Nephron progenitor cell (in vitro differentiated cells): ENCODE measurements around the gene SLC2A1.

Experiments used
- DNase-seq: peaks from one replicate; pipeline ENCODE4 v3.0.0; 2021
- H3K27ac Mint-ChIP-seq: 2 replicates; pipeline ENCODE4 v1.8.0; 2021; ENCODE audit warnings: mild to moderate bottlenecking, moderate library complexity, mixed read lengths
- H3K27me3 Mint-ChIP-seq: 2 replicates; pipeline ENCODE4 v1.8.0; 2021; ENCODE audit warnings: mild to moderate bottlenecking, low read depth, mixed read lengths; ENCODE audit not compliant: poor library complexity
- H3K36me3 Mint-ChIP-seq: 2 replicates; pipeline ENCODE4 v1.8.0; 2021; ENCODE audit warnings: low read depth, mixed read lengths
- H3K4me1 Mint-ChIP-seq: 2 replicates; pipeline ENCODE4 v1.8.0; 2021; ENCODE audit warnings: mixed read lengths
- H3K4me3 Mint-ChIP-seq: 2 replicates; pipeline ENCODE4 v1.8.0; 2021; ENCODE audit warnings: mild to moderate bottlenecking, moderate library complexity, mixed read lengths
- H3K9me3 Mint-ChIP-seq: 2 replicates; pipeline ENCODE4 v1.8.0; 2021; ENCODE audit warnings: mild to moderate bottlenecking, moderate library complexity, mixed read lengths
- TF ChIP-seq, protein P1 (sequence below): fragments of 200-600 bp; sonication (generic); IDR thresholded peaks from 2 replicates; pipeline ENCODE4 v1.5.0; 2021; ENCODE audit warnings: antibody characterized with exemption

Gene SLC2A1

DNA sequence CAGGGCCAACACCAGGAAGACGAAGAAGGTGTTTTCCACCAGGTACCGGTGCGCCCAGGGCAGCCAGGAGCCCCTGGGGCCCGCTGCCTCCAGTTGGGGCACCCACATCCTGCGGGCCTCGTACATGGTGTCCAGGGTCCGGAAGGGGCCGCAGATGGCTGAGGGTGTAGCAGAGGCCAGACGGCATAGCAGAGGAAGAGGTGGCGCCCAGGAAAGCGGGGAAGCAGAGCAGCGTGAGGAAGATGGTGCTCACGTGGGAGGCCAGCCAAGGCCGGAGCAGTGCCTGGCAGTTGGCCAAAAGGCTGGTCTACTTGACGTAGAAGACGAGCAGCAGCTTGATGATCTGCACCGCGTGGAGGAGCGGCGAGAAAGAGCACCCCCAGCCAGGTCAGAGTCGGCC is 71.9 kb downstream of the SLC2A1 start:
- Mint-ChIP-seq H3K4me1 (peaks cover under 1% of the 10 kb centered on the region), H3K27ac (no peak overlapping the region), H3K36me3 (no peaks in the 10 kb centered on the region), H3K27me3 (no peaks in the 10 kb centered on the region), H3K9me3 (no peaks in the 10 kb centered on the region), H3K4me3 (no peak overlapping the region)
- TF ChIP-seq, protein P1, sequence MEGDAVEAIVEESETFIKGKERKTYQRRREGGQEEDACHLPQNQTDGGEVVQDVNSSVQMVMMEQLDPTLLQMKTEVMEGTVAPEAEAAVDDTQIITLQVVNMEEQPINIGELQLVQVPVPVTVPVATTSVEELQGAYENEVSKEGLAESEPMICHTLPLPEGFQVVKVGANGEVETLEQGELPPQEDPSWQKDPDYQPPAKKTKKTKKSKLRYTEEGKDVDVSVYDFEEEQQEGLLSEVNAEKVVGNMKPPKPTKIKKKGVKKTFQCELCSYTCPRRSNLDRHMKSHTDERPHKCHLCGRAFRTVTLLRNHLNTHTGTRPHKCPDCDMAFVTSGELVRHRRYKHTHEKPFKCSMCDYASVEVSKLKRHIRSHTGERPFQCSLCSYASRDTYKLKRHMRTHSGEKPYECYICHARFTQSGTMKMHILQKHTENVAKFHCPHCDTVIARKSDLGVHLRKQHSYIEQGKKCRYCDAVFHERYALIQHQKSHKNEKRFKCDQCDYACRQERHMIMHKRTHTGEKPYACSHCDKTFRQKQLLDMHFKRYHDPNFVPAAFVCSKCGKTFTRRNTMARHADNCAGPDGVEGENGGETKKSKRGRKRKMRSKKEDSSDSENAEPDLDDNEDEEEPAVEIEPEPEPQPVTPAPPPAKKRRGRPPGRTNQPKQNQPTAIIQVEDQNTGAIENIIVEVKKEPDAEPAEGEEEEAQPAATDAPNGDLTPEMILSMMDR: no peak
- no peak for DNase-seq

- no peak overlapping the region for H3K27ac Mint-ChIP-seq
- H3K4me3 Mint-ChIP-seq: no peak overlapping the region
- H3K36me3 Mint-ChIP-seq: no peaks in the 10 kb centered on the region
- DNase-seq: no peak
- H3K27me3 Mint-ChIP-seq: no peaks in the 10 kb centered on the region
- TF ChIP-seq, protein P1: no peak
- no peaks in the 10 kb centered on the region for H3K4me1 Mint-ChIP-seq
- no peaks in the 10 kb centered on the region for H3K9me3 Mint-ChIP-seq
Measured at GRCh38 chr1:42886046-42886739, 72.5 kb downstream of the SLC2A1 start.

DNA sequence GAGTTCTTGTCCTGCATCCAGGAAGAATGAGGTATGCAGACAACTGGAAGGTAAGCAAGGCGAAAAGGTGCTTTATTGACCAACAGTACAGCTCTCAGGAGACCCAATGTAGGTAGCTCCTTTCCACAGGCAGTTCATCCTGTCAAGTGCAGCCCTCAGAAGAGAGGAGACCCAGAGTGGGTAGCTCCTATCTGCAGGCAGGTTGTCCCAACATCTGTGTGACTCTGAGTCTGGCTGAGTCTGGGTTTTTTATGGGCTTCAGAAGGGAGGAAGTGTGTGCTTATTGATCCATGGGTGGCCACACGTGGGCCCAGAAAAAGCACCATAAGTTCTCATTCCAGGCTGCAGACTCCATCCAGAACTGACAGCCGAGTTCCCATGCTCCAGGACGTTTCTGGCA is 78.3 kb downstream of the SLC2A1 start:
- H3K9me3 Mint-ChIP-seq: no peaks in the 10 kb centered on the region
- no peaks in the 10 kb centered on the region for H3K36me3 Mint-ChIP-seq
- H3K4me3 Mint-ChIP-seq: no peak overlapping the region
- peaks cover 12% of the 10 kb centered on the region for H3K4me1 Mint-ChIP-seq
- H3K27ac Mint-ChIP-seq: no peak overlapping the region
- TF ChIP-seq, protein P1: no peak
- peaks cover 12% of the 10 kb centered on the region for H3K27me3 Mint-ChIP-seq
- no peak for DNase-seq

DNA sequence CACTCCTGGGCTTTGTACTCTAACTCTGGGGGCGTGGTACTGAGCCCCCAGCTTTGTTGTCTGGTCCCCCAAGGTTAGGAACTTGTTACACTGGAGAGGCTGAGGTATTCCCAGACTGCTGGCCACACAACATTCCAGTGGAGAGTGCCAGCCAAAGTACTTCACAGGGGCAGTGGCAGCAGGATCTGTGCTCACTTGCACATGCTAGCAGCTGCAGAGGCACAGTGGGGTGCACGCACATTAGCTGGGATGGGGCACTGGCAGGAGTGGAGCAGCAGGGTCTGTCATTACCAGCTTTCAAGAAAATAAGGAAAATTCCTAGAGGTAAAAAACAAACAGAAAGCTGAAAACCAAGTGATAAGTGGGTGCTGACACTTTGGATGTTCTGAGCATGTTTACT is 81.3 kb downstream of the SLC2A1 start:
- Mint-ChIP-seq H3K4me1 (peaks cover 12% of the 10 kb centered on the region), H3K9me3 (peaks cover 23% of the 10 kb centered on the region), H3K4me3 (no peak overlapping the region), H3K36me3 (no peaks in the 10 kb centered on the region), H3K27ac (peak overlapping the region; percentile 21), H3K27me3 (peaks cover 19% of the 10 kb centered on the region)
- TF ChIP-seq, protein P1: no peak
- DNase-seq: no peak

DNA sequence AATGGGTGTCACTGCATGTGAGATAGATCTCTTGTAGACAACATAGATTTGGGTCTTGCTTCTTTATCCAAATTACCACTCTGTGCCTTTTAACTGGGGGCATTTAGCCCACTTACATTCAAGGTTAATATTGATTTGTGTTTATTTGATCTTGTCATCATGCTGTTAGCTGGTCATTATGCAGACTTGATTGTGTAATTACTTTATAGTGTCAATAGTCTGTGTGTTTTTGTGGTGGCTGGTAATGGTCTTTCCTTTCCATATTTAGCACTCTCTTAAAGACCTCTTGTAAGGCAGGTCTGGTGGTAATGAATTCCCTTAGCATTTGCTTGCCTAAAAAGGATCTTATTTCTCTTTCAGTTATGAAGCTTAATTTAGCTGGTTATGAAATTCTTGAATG is 82.7 kb downstream of the SLC2A1 start:
- TF ChIP-seq, protein P1: no peak
- H3K36me3 Mint-ChIP-seq: no peaks in the 10 kb centered on the region
- DNase-seq: no peak
- no peak overlapping the region for H3K4me3 Mint-ChIP-seq
- H3K27ac Mint-ChIP-seq: no peak overlapping the region
- peaks cover 12% of the 10 kb centered on the region for H3K4me1 Mint-ChIP-seq
- H3K27me3 Mint-ChIP-seq: peaks cover 26% of the 10 kb centered on the region
- peaks cover 27% of the 10 kb centered on the region for H3K9me3 Mint-ChIP-seq
